Measurements from ENCODE around the gene PAQR5.
"Not testable (repeated sequence)": the region's sequence is repeated elsewhere in the genome, so short reads cannot be mapped to it uniquely, and the experiment has no call there.

The PAQR5 gene

GRCh38 chr15:69293741-69294615, 4.7 kb upstream of the PAQR5 start:
- no peak for DNase-seq (ENCODE audit: low read depth in 2 of 2)

GRCh38 chr15:69296606-69297005, 2.1 kb upstream of the PAQR5 start:
- DNase-seq (ENCODE audit: low read depth in 2 of 2) = no peak

- DNase-seq (ENCODE audit: low read depth in 2 of 2) = no peak
Observed at GRCh38 chr15:69297642-69298353, 914 bp upstream of the PAQR5 start.

GRCh38 chr15:69298354-69298696, 387 bp upstream of the PAQR5 start:
- no peak for DNase-seq (ENCODE audit: low read depth in 2 of 2)

GRCh38 chr15:69299451-69299886, 757 bp downstream of the PAQR5 start:
- DNase-seq (ENCODE audit: low read depth in 2 of 2) = no peak

- no peak for DNase-seq (ENCODE audit: low read depth in 2 of 2)
Observed at GRCh38 chr15:69299943-69300588, 1.4 kb downstream of the PAQR5 start.

- DNase-seq (ENCODE audit: low read depth in 2 of 2) = not testable (repeated sequence)
Observed at GRCh38 chr15:69301101-69301500, 2.4 kb downstream of the PAQR5 start.

GRCh38 chr15:69302087-69302486, 3.4 kb downstream of the PAQR5 start:
- not testable (repeated sequence) for DNase-seq (ENCODE audit: low read depth in 2 of 2)

- no peak for DNase-seq (ENCODE audit: low read depth in 2 of 2)
Observed at GRCh38 chr15:69302929-69303328, 4.2 kb downstream of the PAQR5 start.

- no peak for DNase-seq (ENCODE audit: low read depth in 2 of 2)
Observed at GRCh38 chr15:69303337-69304181, 4.8 kb downstream of the PAQR5 start.

GRCh38 chr15:69304182-69304545, 5.5 kb downstream of the PAQR5 start:
- no peak for DNase-seq (ENCODE audit: low read depth in 2 of 2)

GRCh38 chr15:69305204-69305931, 6.7 kb downstream of the PAQR5 start:
- no peak for DNase-seq (ENCODE audit: low read depth in 2 of 2)

GRCh38 chr15:69305933-69306568, 7.3 kb downstream of the PAQR5 start:
- no peak for DNase-seq (ENCODE audit: low read depth in 2 of 2)

GRCh38 chr15:69307939-69308338, 9.2 kb downstream of the PAQR5 start:
- DNase-seq (ENCODE audit: low read depth in 2 of 2) = no peak

- DNase-seq (ENCODE audit: low read depth in 2 of 2) = no peak
Observed at GRCh38 chr15:69308949-69309348, 10.2 kb downstream of the PAQR5 start.

GRCh38 chr15:69311319-69311721, 12.6 kb downstream of the PAQR5 start:
- DNase-seq (ENCODE audit: low read depth in 2 of 2) = no peak

- DNase-seq (ENCODE audit: low read depth in 2 of 2) = no peak
Observed at GRCh38 chr15:69313432-69314000, 14.8 kb downstream of the PAQR5 start.

GRCh38 chr15:69314131-69314530, 15.4 kb downstream of the PAQR5 start:
- no peak for DNase-seq (ENCODE audit: low read depth in 2 of 2)

GRCh38 chr15:69314736-69315135, 16.0 kb downstream of the PAQR5 start:
- no peak for DNase-seq (ENCODE audit: low read depth in 2 of 2)

- DNase-seq (ENCODE audit: low read depth in 2 of 2) = no peak
Observed at GRCh38 chr15:69315402-69316110, 16.8 kb downstream of the PAQR5 start.

Measured in stimulated activated CD8-positive, alpha-beta memory T cell treated with anti-CD3 and anti-CD28 coated beads, Interleukin-2, amount 100 ng/mL, for 48 hours (primary cell).